Measurements from ENCODE around the gene GRWD1. TPM values are rescaled to one million over a fixed set of nuclear protein-coding genes. Genes with fewer than 3 reads are reported as not detected.

The GRWD1 gene
- polyA plus RNA-seq, 4 donors = 22.3 to 33.5 (median 25.9) TPM

GRCh38 chr19:48421548-48421947 is 24.2 kb upstream of the GRWD1 start:
- DNase-seq (ENCODE audit: low read depth in 4 of 4, low spot score in 3 of 4) = no peak

DNA sequence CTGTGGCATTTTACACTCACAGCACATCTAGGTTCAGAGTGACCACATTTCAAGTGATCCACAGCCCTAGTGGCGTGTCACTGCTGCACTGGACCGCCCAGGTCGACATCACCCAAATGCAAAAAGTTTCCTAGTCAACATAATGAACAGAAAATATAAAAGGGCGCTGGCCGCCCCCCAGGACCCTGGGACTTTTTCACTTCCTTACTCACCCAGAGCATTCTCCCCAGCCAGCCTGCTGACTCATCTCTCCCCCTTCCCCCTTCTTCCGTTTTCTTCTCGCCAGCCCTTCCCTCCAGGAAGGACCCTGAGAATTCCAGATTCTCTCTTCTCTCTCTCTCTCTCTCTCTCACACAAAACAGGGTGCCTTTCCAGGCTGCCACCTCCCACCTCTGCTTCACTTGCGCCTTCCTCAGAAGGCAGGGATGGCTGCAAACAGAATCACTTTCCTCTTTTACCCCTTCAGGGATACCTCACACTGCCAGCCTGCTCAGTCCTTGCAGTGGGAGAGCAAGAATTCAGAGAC is 21.0 kb upstream of the GRWD1 start:
- DNase-seq (ENCODE audit: low read depth in 4 of 4, low spot score in 3 of 4) = no peak

GRCh38 chr19:48428670-48429069 is 17.1 kb upstream of the GRWD1 start:
- DNase-seq (ENCODE audit: low read depth in 4 of 4, low spot score in 3 of 4) = no peak

GRCh38 chr19:48433337-48433736 is 12.4 kb upstream of the GRWD1 start:
- no peak for DNase-seq (ENCODE audit: low read depth in 4 of 4, low spot score in 3 of 4)

GRCh38 chr19:48436586-48436985 is 9.2 kb upstream of the GRWD1 start:
- DNase-seq (ENCODE audit: low read depth in 4 of 4, low spot score in 3 of 4) = no peak

DNA sequence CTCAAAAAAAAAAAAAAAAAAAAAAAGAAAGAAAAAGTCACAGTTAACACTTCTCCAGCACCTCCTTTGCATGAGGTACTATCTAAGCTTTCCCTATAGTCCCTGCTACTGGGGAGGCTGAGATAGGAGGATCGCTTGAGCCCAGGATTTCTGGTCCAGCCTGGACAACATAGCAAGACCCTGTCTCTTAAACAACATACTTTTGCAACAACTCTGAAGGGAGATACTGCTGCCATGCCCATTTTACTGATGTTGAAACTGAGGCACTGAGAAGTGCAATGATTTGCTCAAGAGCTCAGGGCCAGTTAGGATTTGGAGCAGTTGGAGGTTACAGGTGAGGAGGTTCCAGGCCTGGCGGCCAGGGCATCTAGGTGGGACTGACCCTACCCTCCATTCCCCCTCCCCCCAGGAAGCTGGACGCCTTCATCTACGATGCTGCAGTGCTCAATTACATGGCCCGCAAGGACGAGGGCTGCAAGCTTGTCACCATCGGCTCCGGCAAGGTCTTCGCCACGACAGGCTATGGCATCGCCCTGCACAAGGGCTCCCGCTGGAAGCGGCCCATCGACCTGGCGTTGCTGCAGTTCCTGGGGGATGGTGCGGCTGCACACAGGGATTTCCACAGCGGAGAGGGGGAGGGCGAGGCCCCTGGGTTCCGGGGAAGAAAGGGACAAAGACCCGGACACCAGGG is 4.3 kb upstream of the GRWD1 start:
- no peak for DNase-seq (ENCODE audit: low read depth in 4 of 4, low spot score in 3 of 4)

- no peak for DNase-seq (ENCODE audit: low read depth in 4 of 4, low spot score in 3 of 4)
These were observed 3.4 kb upstream of the GRWD1 start for GRCh38 chr19:48442116-48443035.

DNA sequence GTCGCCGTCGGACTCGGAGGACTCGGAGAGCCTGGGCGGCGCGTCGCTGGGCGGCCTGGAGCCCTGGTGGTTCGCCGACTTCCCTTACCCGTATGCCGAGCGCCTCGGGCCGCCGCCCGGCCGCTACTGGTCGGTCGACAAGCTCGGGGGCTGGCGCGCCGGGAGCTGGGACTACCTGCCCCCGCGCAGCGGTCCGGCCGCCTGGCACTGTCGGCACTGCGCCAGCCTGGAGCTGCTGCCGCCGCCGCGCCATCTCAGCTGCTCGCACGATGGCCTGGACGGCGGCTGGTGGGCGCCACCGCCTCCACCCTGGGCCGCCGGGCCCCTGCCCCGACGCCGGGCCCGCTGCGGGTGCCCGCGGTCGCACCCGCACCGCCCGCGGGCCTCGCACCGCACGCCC is 2.5 kb upstream of the GRWD1 start:
- no peak for DNase-seq (ENCODE audit: low read depth in 4 of 4, low spot score in 3 of 4)

DNA sequence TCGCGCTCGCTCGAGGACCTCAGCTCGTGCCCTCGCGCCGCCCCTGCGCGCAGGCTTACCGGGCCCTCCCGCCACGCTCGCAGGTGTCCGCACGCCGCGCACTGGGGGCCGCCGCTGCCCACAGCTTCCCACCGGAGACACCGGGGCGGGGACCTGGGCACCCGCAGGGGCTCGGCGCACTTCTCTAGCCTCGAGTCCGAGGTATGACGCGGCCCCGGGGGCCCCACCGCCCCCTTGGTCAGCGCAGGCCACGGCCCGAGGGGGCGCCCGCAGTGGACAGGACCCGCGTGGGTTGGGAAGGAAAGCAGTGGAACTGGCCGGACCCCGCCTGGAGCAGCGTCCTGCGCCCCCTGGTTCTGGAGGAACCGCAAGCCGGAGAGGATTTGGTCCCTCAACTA is 2.1 kb upstream of the GRWD1 start:
- no peak for DNase-seq (ENCODE audit: low read depth in 4 of 4, low spot score in 3 of 4)

- DNase-seq (ENCODE audit: low read depth in 4 of 4, low spot score in 3 of 4) = no peak
These were observed 1.5 kb upstream of the GRWD1 start for GRCh38 chr19:48444129-48444935.

DNA sequence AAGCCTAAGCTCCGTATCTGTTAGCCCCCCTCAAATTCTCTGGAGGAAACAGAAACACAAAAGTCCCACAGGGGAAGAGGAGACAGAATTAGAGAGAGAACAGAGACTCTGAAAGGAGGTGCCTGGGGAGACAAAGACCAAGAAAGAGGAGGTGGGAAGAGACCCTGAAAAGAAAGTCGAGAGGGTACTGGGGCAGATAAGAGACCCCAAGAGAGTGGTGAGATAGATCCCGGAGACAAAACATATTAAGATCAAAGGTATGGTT is 915 bp upstream of the GRWD1 start:
- DNase-seq (ENCODE audit: low read depth in 4 of 4, low spot score in 3 of 4) = no peak

DNA sequence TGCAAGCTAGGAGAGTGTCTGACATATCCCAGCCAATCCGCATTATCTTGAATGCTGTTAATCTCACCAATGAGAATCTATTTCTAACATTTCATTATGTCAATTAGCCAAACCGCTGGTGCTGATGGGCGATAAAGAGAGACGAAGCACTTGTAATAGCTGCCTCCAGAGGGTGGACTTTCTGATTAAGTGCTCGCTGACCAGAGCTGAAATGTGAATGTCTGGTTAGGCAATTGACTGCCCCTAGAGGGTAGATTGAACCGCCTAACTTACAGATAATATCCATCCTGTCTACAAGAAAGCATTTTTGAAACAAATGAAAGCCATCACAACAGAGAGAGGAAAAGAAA is 552 bp upstream of the GRWD1 start:
- peak in 2 of 4 donors; percentile 56 to 63 for DNase-seq (ENCODE audit: low read depth in 4 of 4, low spot score in 3 of 4)

DNA sequence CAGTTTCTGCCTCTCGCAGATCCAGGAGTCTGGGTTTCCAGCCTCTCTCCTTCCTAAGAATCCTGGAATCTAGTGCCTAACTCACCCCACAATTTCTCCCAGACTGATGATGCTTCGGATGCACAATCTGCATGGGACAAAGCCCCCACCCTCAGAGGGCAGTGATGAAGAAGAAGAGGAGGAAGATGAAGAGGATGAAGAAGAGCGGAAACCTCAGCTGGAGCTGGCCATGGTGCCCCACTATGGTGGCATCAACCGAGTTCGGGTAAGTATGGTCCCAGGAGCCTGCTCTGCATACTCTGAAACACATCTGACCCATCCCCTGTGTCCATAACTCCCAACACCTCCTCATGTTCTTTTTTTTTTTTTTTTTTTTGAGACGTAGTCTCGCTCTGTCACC is 796 bp downstream of the GRWD1 start:
- no peak for DNase-seq (ENCODE audit: low read depth in 4 of 4, low spot score in 3 of 4)

DNA sequence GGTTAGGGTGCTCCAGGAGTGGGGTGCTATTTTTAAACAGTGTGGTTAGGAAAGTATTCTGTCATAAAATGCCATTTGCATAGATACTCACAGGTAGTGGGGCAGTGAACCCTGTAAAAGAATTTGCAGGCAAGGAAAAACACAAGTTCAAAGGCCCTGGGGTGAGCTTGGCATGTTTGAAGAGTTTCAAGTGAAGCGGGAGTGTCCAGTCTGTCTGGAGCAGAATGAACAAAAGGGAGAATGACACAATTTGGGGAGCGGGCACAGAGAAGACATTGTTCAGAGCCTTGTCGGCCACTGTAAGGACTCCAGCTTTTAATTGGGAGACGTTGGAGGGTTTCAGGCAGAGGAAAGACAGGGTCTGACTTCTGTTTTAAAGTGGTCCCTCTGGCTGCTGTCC is 2.8 kb downstream of the GRWD1 start:
- no peak for DNase-seq (ENCODE audit: low read depth in 4 of 4, low spot score in 3 of 4)

GRCh38 chr19:48450441-48450840 is 4.7 kb downstream of the GRWD1 start:
- DNase-seq (ENCODE audit: low read depth in 4 of 4, low spot score in 3 of 4) = no peak

DNA sequence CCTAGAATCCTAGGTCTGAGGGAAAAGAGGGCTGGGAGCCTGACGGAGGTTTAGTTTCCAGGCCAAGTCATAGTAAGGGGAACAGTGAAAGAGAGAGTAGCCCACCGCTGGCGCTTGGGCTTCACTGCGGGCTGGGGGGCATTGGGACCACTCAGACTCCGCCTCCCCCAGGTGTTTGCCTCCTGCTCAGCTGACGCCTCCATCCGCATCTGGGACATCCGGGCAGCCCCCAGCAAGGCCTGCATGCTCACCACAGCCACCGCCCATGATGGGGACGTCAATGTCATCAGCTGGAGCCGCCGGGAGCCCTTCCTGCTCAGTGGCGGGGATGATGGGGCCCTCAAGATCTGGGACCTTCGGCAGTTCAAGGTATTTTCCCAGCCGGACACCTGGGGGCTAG is 5.1 kb downstream of the GRWD1 start:
- no peak for DNase-seq (ENCODE audit: low read depth in 4 of 4, low spot score in 3 of 4)

DNA sequence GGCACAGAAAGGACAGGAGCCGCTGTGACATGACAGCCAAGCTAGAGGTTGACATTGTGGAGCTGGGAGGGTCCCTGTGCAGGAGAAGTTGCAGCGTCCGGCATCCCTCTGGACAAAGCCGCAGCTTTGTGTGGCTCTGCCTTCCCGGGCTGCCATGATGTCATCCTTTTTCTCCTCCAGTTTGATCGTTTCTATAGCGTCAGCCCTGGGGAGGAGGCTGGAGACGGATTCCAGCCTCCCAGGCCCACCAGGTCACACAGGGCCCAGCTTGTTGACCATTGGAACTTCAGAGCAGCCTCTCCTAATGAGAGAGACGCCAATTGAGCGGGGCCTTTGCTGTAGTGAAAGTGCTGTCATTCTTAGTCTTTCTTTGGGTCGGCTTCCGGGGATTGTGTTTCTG is 5.8 kb downstream of the GRWD1 start:
- DNase-seq (ENCODE audit: low read depth in 4 of 4, low spot score in 3 of 4) = no peak

DNA sequence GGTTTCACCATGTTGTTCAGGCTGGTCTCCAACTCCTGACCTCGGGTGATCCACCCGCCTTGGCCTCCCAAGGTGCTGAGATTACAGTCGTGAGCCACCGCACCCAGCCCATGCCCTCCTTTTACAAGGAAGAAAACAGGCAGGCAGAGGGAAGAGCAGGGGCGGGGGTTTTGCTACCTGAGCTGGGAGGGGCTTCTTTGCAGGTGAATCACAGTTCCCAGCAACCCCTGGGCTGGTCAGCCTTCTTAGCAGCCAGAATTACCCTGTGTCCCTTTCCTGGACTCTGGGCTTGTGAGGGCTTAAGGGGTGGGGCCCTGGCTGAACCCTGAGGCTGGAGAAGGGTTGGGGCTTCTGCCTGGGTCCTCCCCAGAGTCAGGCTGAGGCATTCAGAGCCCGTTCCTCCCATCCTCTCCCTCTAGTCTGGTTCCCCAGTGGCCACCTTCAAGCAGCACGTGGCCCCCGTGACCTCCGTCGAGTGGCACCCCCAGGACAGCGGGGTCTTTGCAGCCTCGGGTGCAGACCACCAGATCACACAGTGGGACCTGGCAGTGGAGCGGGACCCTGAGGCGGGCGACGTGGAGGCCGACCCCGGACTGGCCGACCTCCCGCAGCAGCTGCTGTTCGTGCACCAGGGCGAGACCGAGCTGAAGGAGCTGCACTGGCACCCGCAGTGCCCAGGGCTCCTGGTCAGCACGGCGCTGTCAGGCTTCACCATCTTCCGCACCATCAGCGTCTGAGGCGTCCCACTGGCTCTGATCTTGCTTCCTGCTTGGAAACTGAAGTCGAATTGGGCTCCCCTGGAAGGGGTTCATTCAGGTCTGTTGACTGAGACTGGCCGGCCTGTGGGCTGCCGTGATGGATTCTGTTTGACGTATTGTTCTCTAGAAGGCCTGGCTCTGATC is 6.8 kb downstream of the GRWD1 start:
- no peak for DNase-seq (ENCODE audit: low read depth in 4 of 4, low spot score in 3 of 4)

DNA sequence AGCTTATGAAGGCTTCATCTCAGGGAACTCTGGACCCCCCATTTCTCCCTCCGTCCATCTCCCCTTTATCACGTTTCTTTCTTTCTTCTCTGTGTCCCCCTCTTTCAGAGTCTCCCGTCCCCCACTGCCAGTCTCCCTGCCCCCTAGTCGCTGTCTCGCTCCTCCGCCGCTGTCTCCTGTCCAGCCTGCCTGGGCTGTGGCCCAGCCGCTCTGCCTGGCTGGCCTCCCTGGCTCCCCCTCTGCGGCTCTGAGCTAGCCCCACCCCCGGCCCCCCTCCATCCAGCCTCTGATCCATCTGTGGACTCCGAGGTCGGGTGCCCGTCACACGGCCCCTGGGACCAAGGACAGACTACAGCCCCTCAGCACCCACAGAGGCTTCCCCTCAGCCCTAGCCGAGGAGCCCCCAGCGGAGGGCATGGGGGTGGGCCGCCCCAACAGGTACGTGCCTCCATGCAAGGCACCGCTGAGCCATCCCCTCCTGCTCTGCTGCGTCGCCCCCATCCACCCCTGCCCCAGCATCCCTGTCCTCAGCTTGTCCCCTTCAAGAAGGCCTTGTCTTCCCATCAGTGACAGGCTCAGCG is 8.5 kb downstream of the GRWD1 start:
- DNase-seq (ENCODE audit: low read depth in 4 of 4, low spot score in 3 of 4) = no peak

Data from right renal pelvis (tissue), 4 donors.